Measurements from ENCODE around the gene COL9A1.
"Not testable (repeated sequence)": the region's sequence is repeated elsewhere in the genome, so short reads cannot be mapped to it uniquely, and the experiment has no call there.

Gene COL9A1

DNA sequence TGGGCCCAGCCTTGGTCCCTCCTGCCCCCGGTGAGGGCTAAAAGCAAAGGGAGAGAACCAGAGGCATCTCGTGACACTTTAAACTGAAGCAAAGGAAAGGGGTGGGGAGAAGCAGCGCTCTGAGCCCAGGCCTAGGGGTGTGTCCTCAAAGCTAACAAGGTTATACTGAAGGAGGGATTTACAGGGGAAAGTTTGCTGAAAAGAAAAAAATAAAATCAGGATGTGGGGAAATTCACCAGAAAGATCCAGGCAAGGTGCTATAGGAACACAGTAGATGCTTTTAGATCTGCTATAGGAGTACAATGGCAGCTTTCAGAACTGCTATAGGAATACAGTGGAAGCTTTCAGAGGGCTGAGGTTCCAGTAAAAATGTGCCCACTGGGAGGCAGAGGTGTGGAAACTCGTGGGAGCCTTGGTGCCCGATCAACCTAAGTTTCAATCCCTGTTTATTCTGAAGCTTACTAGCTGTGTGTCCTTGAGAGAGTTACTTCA, at the start of gene COL9A1:
TSS of gene COL9A1 (minus strand) at position 51 of the 492 bp plus-strand sequence. CDS start 160 bp downstream, outside the sequence.
- no peak for DNase-seq (ENCODE audit: low spot score)

GRCh38 chr6:70351461-70351860, 48.6 kb upstream of the COL9A1 start:
- DNase-seq (ENCODE audit: low spot score), result no peak

GRCh38 chr6:70345619-70346018, 42.7 kb upstream of the COL9A1 start:
- no peak for DNase-seq (ENCODE audit: low spot score)

DNA sequence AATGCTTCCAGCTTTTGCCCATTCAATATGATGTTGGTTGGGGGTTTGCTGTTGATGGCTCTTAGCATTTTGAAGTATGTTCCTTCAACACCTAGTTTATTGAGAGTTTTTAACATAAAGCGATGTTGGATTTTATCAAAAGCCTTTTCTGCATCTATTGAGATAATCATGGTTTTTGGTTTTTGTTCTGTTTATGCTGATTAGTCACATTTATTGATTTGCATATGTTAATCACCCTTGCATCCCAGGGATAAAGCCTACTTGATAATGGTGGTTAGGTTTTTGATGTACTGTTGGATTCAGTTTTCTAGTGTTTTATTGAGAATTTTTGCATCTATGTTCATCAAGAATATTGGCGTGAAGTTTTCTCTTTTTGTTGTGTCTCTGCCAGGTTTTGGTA, 40.4 kb upstream of the COL9A1 start:
- no peak for DNase-seq (ENCODE audit: low spot score)

DNA sequence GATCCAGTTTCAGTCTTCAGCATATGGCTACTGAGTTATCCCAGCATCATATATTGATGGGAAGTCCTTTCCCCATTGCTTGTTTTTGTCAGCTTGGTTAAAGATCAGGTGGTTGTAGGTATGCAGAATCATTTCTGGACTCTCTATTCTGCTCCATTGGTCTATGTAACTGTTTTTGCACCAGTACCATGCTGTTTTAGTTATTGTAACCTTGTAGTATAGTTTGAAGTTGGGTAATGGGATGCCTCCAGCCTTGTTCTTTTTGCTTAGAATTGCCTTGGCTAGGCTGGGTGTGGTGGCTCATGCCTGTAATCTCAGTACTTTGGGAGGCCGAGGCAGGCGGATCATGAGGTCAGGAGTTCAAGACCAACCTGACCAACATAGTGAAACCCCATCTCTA, 36.9 kb upstream of the COL9A1 start:
- not testable (repeated sequence) for DNase-seq (ENCODE audit: low spot score)

GRCh38 chr6:70338775-70339174, 35.9 kb upstream of the COL9A1 start:
- no peak for DNase-seq (ENCODE audit: low spot score)

- no peak for DNase-seq (ENCODE audit: low spot score)
These were observed 34.8 kb upstream of the COL9A1 start for GRCh38 chr6:70337743-70338105.

DNA sequence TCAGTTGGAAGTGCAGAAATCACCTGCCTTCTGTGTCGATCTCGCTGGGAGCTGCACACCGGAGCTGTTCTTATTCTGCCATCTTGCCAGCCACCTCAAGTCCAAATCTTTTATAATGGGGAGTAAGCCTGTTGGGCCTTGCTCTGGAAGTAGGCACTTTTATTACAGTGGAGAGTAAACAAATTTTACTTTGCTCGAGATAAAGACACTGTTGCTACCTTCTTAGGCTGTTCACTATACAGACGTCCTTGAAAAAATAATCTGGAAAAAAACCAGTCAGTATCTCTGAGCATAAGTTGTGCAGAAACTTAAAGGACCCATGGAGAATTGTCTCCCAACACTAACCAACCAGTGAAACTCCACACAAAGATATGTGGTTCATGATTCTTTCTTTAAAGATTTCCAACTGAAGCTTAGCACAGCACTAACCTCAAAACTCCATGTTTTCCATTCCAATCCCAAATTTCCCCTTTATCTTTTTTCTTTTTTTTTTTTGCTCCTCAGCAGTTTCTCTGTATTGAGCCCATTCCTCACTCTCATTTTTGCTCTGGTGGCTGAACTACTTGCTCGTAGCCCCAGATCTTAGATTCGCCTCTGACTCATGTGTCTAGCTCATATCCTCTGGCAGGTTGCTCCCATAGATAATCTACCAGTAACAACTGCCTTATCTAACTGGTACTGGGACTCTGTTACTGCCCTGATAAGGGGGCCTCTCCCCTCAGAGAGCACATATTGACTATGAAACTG, 34.3 kb upstream of the COL9A1 start:
- no peak for DNase-seq (ENCODE audit: low spot score)

DNA sequence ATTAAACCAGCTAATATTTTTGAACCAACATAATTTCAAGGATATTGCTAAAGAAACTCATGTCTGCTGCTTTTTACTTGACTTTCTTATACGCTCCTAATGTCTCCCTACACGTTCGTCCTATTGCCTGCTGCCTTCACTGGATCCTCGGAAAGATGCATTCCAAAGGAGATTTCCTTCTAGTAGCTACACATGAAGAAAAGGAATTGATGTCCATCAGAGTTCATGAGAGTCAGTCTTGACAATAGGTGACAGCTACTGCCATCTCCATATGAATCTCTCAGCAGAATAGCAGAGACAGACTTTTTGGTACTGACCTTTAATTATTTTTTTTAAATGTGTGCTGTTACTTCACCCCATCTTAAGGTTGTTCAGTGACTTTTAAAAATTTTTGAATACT, 24.2 kb upstream of the COL9A1 start:
- no peak for DNase-seq (ENCODE audit: low spot score)

DNA sequence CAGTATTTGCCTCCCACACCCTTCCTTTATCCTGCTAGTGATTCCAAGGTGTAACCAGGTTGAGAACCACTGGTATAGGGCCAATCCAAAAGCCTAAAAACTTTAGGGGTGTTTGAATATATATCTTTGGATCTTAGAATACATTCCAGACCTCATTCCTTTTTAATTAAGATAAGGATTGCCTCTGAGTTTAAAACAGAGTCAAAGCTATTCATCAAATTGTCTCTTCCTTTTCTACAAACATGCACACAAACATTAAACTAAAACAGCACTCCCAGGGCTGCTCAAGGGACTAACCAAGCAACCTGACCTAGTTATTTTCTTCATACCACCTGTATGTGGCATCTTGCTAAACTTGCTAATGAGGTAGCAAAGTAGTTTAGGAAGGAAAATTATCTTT, 22.1 kb upstream of the COL9A1 start:
- DNase-seq (ENCODE audit: low spot score), result no peak

DNA sequence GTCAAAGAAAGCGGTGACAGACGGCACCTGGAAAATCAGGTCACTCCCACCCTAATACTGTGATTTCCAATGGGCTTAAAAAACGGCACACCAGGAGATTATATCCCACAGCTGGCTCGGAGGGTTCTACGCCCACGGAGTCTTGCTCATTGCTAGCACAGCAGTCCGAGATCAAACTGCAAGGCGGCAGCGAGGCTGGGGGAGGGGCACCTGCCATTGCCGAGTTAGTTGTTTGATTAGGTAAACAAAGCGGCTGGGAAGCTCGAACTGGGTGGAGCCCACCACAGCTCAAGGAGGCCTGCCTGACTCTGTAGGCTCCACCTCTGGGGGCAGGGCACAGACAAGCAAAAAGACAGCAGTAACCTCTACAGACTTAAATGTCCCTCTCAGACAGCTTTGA, 14.9 kb upstream of the COL9A1 start:
- not testable (repeated sequence) for DNase-seq (ENCODE audit: low spot score)

DNA sequence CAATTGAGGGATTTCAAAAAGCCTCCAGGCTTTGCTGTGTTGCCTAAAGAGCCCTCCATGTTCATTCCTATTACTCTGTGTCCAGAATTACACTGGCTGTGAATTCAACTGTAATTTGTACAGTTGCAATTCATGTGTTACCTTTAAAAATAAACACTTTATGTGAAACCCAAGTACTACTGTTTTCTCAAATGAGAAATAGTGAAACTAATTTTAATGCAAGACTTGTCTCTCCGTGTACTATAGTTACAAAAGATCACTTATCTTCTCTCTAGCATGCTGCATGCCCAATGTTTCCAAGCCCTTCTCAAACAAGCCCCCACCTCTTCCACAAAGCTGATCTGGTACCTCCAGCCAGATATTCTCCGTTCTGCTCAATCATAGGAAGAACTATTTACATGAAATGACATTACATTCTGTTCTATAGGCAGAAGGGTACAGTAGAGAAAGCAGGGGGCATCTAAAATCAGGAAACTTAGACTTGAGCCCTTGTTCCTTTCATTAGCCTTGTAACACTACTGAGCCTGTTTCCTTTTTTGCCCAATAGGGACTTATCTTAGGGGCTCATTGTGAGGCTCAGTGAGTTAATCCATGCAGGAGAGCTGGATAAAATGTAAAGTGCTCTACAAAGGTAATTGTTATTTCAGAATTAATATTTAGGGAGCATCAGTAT, 12.3 kb upstream of the COL9A1 start:
- no peak for DNase-seq (ENCODE audit: low spot score)

DNA sequence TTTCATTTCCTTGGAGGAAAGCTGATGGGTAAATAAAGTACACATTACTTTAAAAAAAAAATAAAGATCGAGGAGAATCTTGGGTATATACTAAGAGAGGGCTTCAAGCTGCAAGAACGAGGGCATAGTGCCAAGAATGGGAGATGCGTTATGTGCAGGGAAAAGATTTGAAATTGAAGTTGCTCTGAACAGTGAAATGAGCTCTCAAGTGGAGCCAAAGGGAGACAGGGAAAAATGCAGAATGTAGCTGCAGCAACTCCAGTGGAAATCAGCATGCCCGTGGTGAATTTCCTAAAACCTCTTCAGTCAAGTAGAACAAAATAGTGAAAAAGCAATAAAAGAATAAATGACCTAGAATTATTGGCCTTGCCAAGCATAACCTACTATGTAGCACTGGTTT, 11.4 kb upstream of the COL9A1 start:
- DNase-seq (ENCODE audit: low spot score), result no peak

- DNase-seq (ENCODE audit: low spot score), result no peak
These were observed 9.4 kb upstream of the COL9A1 start for GRCh38 chr6:70312165-70312745.

- no peak for DNase-seq (ENCODE audit: low spot score)
These were observed 7.3 kb upstream of the COL9A1 start for GRCh38 chr6:70310063-70310694.

DNA sequence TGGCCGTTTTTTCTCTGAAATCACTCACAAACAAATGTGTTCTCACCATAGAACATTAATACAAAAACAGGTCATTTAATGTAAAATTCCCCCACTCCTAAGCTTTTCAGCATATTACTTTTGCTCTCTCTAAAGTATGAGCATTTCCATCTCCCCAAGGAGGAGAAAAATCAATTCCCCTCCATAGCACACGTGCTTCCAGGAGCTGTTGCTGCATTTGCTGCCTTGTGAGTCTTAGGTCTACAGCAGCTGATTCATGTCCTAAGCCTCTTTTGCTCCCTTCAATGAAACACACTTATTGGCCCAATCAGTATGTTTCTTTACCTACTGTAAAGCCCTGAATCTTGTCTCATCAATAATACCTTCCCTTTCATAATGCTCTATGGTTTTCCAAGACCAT, 6.4 kb upstream of the COL9A1 start:
- no peak for DNase-seq (ENCODE audit: low spot score)

DNA sequence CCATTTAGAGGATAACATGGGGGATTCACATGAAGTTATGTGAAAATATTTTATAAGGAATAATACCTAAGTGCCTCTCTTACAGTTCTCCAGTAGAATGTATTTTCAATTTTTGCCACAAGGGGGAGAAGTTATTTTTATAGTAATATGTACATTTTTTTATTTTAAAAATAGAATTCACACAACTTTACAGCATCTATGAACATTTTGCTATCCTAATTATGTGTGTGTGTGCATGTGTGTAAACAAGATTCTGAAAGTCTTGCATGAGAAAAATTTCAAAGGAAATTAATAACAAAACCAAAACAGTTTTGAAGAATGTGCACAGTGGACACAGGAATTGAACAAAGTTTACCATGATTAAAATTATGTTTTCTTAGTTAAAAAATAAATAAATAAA, 5.3 kb upstream of the COL9A1 start:
- not testable (repeated sequence) for DNase-seq (ENCODE audit: low spot score)

GRCh38 chr6:70307008-70307407, 4.1 kb upstream of the COL9A1 start:
- no peak for DNase-seq (ENCODE audit: low spot score)

GRCh38 chr6:70304616-70305015, 1.7 kb upstream of the COL9A1 start:
- no peak for DNase-seq (ENCODE audit: low spot score)

DNA sequence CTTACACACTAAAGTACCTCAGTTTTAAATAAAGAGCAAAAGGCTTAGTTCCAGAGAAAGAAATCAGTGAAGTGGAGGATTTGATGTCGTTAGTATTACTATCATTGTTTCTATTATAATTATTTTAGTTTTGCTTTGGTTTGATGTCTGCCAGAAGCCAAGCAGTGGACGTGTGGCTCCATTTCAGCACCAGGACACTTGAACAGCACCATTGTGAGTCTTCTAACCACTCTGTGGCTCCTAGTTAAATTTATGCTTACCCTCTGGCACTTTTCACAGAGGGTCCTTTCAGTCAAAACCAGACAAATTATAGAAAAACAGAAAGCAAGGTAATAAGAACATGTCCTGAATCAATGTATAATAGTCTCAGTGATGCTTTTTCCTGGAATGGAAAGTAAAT, 3.4 kb downstream of the COL9A1 start:
- no peak for DNase-seq (ENCODE audit: low spot score)

DNA sequence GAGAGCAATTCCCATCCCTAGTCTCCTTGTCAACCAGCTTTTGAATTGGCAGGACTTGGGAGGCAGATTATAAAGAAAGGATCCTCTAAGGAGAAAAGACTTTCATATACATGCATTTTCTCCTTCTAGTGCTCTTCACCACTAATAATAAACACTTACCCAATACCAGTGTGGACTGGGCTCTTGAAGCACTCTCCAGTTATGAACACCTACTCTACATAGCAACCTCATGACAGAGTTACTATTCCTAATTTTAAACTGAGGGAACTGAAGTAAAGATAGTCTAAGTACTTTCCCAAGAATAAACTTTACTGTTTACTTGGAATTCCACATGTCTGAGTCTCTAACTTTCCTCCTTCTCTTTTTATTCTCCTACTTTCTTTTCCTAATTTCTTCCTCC, 4.8 kb downstream of the COL9A1 start:
- DNase-seq (ENCODE audit: low spot score), result no peak

- no peak for DNase-seq (ENCODE audit: low spot score)
These were observed 10.7 kb downstream of the COL9A1 start for GRCh38 chr6:70292193-70292592.

DNA sequence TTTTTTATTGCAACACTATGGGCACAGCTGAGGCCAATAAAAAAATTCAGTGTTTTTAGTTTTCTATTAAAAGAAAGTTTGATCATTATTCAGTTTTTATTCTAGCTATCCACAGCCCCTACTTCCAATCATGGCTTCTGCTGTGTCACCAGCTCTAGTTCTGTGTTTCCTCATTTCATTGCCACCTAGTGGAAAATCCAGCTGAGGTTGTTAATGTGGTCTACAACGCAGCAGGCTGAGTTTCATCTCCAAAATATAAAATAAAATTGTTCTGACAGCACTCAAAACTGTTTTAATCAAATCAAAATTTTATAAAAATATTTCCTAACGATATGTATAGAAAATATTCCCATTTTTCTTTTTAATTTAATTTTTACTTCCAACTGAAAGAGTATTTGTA, 13.6 kb downstream of the COL9A1 start:
- DNase-seq (ENCODE audit: low spot score), result no peak

Data from hepatic stellate cell (primary cell).